HG02852 (cell line): Measurements from ENCODE around the gene CADM1.

ENCODE experiments used
- ATAC-seq: cut with Tn5 transposase; IDR thresholded peaks from one replicate; pipeline ENCODE4 v1.9.1; 2021; ENCODE audit warnings: mild to moderate bottlenecking, moderate library complexity; ENCODE audit not compliant: unreplicated experiment

CADM1 gene

DNA sequence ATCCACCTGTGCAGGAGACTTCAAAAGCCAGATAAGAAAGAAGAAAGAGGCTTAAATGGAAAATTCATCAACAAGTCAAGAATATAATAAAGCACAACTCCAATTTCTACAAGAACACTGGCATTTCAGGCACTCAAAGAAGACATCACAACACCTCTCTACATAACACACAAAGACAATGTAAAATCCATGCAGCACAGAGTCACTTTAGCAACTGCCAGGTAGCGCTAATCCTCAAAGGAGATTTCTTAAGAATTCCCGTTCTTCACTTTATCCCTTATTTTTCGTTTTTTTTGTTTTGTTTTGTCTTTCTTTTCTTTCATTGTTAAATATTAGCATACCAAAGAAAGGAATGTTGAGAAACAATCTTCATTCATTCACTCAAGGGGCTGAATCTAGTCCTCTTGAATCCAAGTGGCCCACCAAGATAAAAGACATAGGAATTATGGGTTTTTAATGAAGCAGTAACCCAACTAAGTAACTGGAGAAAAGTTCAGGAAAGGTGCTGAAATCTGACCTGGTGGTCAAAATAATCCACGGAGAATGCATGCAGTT, 95.0 kb downstream of the CADM1 start:
- no peak for ATAC-seq

DNA sequence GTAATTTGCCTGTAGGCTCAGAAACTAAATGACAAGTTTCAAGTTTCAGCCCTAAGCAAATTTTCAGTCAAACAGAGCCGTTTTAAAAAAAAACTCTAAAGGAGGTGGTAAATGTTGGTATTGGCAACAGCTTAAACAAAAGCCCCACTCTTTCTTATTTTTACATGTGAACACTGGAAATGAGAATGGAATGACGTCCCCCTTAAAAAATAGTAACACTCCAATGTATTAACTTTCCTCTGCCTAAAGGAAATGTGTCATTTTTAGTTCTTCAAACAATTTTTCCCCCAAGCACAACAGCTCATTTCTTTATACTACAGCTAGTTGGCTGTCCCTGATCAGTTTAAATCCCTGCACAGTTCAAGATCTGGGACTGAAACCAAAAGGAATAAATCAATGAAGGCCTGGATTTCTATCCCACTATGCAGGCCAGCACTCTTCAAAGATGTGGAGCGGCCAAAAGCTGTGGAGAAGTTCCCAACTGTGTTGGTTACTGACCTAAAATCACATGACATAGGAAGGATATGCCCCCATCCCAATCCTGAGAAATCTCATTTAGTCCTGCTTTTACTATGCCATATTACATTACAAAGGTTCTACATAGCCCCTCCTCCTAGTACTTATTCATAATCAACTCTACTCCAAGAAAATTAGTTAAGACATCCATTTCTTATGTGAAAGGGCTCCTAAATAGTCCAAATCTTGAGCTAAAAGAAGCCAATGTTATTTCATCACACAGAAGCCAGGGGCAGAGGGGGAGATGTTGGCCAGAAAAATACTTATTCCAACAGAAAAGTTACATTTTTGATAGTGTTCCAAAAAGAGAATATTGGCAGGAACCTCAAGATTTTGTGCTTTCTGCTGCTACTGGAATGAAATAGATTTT, 95.9 kb downstream of the CADM1 start:
- no peak for ATAC-seq

DNA sequence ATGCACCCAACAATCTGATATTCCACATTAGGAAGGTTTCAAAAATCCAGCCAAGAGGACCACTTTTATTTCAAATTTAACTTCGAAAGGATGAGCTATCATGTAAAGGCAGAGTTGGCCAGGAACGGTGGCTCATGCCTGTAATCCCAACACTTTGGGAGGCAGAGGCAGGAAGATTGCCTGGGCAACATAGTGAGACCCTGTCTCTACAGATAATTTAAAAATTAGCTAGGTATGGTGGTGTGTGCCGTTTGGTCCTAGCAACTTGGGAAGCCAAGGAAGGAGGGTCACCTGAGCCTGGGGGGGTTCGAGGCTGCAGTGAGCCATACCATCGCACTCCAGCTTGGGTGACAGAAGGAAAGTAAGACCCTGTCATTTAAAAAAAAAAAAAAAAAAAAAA, 96.7 kb downstream of the CADM1 start:
- ATAC-seq, result no peak

DNA sequence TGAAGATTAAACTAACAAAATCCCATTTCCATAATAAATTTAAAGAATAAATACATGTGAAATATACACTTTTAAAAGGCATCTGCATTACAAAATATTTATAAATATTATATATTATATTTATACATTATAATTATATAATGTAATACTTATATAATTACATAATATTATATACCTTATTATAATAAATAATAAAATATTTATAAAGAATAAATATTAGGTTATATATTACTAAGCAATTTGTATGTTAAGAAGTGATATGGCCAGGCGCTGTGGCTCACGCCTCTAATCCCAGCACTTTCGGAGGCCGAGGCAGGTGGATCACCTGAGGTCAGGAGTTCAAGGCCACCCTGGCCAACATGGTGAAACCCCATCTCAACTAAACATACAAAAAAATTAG, 97.8 kb downstream of the CADM1 start:
- no peak for ATAC-seq

DNA sequence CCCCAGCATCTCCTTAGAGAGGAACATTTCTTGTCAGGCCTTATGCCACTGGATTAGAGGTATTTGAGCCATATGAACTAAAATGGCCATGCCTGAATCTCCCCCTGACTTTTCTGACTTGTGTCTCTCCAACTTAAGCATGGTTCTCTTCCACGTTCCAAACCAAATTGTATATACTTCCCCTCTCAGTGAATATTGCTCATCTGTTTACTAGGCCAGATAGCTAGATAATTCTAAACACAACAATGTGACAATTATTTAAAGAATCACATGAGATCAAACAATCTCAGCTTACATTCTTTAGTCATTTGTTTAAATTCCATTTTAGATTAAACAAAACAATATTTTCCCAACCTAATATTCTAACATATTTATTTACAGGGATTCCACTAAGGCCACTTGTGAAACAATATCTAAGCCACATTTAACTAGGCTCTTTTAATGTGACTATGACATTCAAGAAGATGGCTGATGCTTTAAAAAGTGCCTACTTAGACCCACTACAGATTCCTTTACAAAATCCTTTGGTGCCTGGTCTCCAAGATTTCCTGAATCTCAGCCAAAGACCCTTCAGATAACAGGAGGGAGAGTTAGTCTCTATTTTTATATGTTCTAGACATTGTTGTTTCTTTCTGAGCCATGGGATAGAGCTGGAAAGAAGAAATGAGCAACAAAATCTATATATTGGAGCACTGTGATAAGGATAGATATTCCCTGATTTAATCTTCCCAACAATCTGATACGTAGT, 105.7 kb downstream of the CADM1 start:
- ATAC-seq, result no peak

- ATAC-seq, result no peak
Observed at GRCh38 chr11:115396533-115396932, 107.7 kb downstream of the CADM1 start.

DNA sequence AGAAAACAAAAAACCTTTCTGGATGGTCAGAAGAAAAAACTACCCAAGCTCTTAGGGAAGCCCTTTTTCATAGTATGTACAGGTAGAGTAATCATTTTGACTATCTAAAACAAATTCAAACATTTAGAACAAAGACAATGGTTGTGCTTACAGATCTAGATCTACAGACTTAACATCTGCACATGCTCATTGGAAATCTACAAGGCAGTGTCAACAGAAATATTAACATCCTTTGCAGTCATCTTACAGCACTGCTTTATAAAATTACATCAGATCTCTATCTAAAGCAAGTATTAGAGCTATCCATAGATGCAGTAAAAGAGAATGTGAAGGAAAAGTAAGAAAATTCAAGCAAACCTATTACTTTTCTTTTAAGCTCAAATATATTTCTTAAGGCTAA, 110.3 kb downstream of the CADM1 start:
- ATAC-seq, result no peak

DNA sequence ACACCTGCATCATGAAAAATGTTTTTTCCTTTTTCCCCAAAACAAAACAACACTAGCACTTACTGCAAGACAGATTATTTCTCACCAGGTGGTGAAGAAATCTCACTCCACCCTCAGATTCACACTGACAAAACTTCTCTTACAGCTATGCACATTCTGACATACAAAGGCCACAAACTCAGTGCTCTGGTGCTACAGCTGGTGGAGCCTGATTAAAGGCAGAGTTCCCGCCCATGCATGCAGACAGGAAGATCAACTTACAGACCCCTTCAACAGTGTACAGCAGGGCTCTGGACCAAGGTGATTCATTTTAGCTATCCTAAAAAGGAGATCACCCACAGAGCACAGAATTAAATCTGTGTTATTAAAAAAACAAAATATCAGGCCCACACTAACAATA, 112.6 kb downstream of the CADM1 start:
- ATAC-seq, result no peak

DNA sequence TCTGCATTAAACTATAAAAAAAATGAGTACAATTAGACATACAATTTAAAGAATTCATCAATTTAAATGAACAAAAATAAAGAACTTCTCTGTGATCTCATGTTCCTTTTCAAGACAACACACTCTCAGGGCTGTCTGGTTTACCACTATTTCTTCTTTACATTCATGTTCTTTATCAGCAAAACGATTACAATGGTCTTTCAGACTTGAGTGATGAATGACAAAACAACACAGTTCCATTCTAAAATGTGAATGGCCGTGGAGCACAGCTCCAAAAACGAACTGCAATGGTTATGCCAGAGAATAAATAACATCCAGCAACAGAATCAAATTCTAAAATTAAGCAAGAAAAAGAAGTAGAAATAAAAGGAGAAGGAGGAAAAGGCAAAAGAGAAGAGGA, 113.1 kb downstream of the CADM1 start:
- no peak for ATAC-seq

- ATAC-seq, result no peak
Observed at GRCh38 chr11:115390441-115390840, 113.8 kb downstream of the CADM1 start.

GRCh38 chr11:115389790-115390189, 114.4 kb downstream of the CADM1 start:
- ATAC-seq, result no peak

- no peak for ATAC-seq
Observed at GRCh38 chr11:115385226-115385625, 119.0 kb downstream of the CADM1 start.

DNA sequence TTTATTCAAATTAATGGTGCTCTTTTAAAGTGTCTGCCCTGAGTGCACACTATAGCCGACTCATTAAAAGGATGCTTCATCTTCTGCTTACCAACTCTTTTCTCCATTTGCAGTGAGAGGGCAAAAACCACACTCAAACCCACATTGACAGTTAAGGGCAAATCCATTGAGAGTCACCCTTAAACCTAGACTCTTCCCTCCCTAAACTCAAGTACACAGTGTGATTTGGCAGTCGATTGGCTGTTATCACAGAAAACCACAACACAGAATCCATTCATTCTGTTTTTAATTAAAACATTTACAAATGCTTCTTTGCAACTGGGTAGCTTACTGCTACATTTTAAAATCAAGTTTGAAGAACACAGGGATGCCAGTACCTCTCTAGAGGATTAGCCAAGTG, 120.0 kb downstream of the CADM1 start:
- ATAC-seq, result no peak

GRCh38 chr11:115383431-115383830, 120.8 kb downstream of the CADM1 start:
- no peak for ATAC-seq

DNA sequence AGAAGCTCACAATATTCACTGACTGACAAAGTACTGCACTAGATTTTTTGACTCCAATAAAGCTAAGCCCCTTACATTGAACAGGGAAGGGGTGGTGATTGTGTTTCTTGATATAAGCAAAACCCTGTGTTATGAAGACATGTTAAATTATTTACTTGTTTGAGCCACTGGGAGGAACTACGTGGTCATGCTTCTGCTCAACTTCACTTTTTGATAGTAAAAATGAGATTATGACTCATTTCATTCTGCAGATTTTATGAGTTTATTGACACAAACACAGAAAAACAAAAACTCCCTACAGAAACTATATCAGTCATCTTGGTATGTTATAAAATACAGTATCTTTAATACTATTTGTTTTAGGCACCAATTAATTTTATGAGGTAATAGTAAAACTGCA, 124.7 kb downstream of the CADM1 start:
- no peak for ATAC-seq

GRCh38 chr11:115378557-115378956, 125.7 kb downstream of the CADM1 start:
- no peak for ATAC-seq

- ATAC-seq, result no peak
Observed at GRCh38 chr11:115377882-115378296, 126.3 kb downstream of the CADM1 start.

- ATAC-seq, result no peak
Observed at GRCh38 chr11:115368616-115369015, 135.6 kb downstream of the CADM1 start.

GRCh38 chr11:115366826-115367225, 137.4 kb downstream of the CADM1 start:
- ATAC-seq, result no peak

DNA sequence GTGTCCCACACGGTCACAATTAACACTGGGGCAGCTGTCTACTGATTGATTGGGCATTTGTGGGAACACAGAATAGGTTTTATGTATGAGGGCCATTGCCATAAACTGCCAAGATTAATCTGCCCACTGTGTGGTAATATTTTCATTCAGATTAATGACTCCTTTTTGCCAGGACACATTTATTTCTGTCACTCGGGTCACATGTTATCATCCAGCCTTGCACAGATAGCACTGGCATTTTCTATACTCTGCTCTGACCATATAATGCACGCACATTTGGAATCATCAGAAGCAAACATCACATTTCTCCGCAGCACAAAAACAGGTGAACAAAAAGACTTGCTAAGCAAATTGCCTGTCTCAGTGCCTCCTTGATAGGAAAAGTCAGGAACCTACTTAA, 138.3 kb downstream of the CADM1 start:
- ATAC-seq, result no peak

- ATAC-seq, result no peak
Observed at GRCh38 chr11:115364896-115365295, 139.3 kb downstream of the CADM1 start.

- ATAC-seq, result no peak
Observed at GRCh38 chr11:115363921-115364320, 140.3 kb downstream of the CADM1 start.
